Stomach (tissue), 9 donors: ENCODE data around the gene BRD3OS. TPM values are rescaled to one million over a fixed set of nuclear protein-coding genes. Genes with fewer than 3 reads are reported as not detected.

Source experiments
- DNase-seq, 2 donors: peaks; one replicate each; pipeline versions ENCODE4 v3.0.0 to v3.0.0-alpha.2; 2013 to 2019
- H3K27ac ChIP-seq, 5 donors: fragments of 200-600 bp in 4 of 5; sonication (generic) in 4 of 5; one replicate each; pipeline ENCODE4 v1.5.1; 2013 to 2019; ENCODE audit warnings: mild to moderate bottlenecking in 1 of 5, moderate library complexity in 1 of 5
- H3K27me3 ChIP-seq, 3 donors: fragments of 200-600 bp; sonication (generic); one replicate each; pipeline ENCODE4 v1.5.1; 2017 to 2019; ENCODE audit warnings: mixed run types in 1 of 3
- H3K36me3 ChIP-seq, 4 donors: fragments of 200-600 bp; sonication (generic); 1 replicate in 3 of 4; 2 replicates in 1 of 4; pipeline ENCODE4 v1.5.1; 2016 to 2019
- H3K4me1 ChIP-seq, 4 donors: fragments of 200-600 bp; sonication (generic); one replicate each; pipeline ENCODE4 v1.5.1; 2016 to 2019
- H3K4me3 ChIP-seq, 4 donors: fragments of 200-600 bp; sonication (generic) in 3 of 4; one replicate each; pipeline ENCODE4 v1.5.1; 2016 to 2019; ENCODE audit warnings: mild to moderate bottlenecking in 1 of 4
- H3K9me3 ChIP-seq, 4 donors: fragments of 200-600 bp; sonication (generic); one replicate each; pipeline ENCODE4 v1.5.1; 2016 to 2019
- EP300 ChIP-seq: sonication (generic); formaldehyde crosslinking; IDR thresholded peaks from one replicate; pipeline ENCODE4 v1.6.1; 2017; ENCODE audit warnings: antibody characterized with exemption
- POLR2A ChIP-seq, 4 donors: fragments of 450-650 bp; IDR thresholded peaks; one replicate each; pipeline ENCODE4 v1.6.1; 2016; ENCODE audit warnings: antibody characterized with exemption in 4 of 4, control low read depth in 2 of 4, mild to moderate bottlenecking in 1 of 4, moderate library complexity in 1 of 4
- POLR2AphosphoS5 ChIP-seq, 3 donors: sonication (generic); formaldehyde crosslinking; IDR thresholded peaks; one replicate each; pipeline ENCODE4 v1.6.1; 2016; ENCODE audit warnings: antibody characterized with exemption in 3 of 3
- WGBS, 5 donors: extraction: QIAGEN DNeasy Blood & Tissue Kit in 3 of 5; methylation state at CpG; one replicate each; pipeline versions ENCODE4 v1.1.5 to v1.1.7; 2013 to 2018; 5-methylcytosine and 5-hydroxymethylcytosine counted together
- intact Hi-C: fragments of 100-400 bp; cut with DNase I; formaldehyde crosslinking; loops from one replicate; pipeline ENCODE4 v1.15.1; 2023; ENCODE audit warnings: low total_unique reads
- polyA plus RNA-seq, 3 donors: library from polyadenylated mRNA; stranded (reverse); fragments of 200-250 nt; gene quantifications; one replicate each; pipeline ENCODE4 v1.2.3, GENCODE V29; 2013
- total RNA-seq, 5 donors: library from RNA; depleted of rRNA; stranded (reverse); fragments of >200 nt; gene quantifications; one replicate each; pipeline versions ENCODE4 v1.1.0 to v1.2.3, GENCODE V29; 2014 to 2016
- TF ChIP-seq, protein P1 (sequence below), 7 experiments: fragments of 450-650 bp in 4 of 7; fragments of 200-600 bp in 3 of 7; sonication (generic) in 3 of 7; IDR thresholded peaks; one replicate each; pipeline ENCODE4 v1.5.1; 2016 to 2019; ENCODE audit warnings: antibody characterized with exemption in 7 of 7, control low read depth in 2 of 7, mild to moderate bottlenecking in 1 of 7
- donor health status: healthy with polysubstance abuse.
- donor health status: Bipolar disorder and iron deficiency.
- donor health status: healthy.

Gene BRD3OS
- total and polyA plus RNA-seq, 8 donors = 2.4 to 12.0 (median 6.2) TPM; not detected in 1

DNA sequence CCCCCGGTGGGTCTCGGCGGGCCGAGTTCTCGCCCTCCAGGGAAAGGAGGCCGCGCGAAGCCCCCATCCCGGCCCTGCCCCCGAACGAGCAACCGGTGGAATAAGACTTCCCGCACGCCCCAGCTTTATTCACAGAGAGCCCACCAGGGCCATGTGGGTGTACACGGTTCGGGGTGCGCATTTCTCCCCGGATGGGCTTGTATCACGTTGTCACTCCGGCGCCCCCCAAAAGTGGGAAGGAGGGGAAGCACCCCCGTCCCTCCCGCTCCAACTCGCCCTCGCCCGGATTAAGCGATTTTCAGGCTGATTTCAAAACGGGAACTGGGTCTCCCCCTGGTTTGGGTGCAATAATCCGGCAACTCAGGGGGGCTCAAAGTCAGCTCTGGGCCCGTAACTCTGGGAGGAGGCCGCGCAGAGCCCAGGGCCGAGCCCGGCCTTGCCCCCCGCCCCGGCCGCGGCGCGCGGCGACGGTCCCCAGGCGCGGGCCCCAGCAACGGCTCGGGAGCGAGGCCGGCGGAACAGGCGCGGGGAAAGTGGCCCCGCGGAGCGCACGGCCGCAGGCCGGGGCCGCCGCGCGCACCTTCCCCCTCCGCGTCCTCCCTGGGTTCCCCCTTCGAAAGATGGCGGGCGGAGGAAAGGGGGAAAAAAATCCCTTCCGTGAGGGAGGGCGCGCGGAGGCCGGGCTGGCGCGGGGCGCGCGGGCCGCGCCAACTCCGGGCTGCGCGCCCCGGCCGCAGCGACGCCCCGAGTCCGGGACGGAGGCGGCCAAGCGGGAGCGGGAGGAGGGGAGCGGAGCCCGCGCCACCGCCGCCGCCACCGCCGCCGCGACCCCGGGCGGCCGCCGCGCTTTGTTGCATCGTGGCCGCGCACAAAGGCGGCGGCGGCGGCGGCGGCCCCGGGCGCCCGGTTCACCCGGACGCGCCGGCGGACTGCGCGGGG, 41.9 kb downstream of the BRD3OS start:
- intact Hi-C loops = no loop called here
- H3K4me1 ChIP-seq = peaks cover 33 to 55% (median 53%) of the 10 kb centered on the region in 4 donors
- peaks cover 0 to 25% (median 0%) of the 10 kb centered on the region in 3 donors for H3K27me3 ChIP-seq

DNA sequence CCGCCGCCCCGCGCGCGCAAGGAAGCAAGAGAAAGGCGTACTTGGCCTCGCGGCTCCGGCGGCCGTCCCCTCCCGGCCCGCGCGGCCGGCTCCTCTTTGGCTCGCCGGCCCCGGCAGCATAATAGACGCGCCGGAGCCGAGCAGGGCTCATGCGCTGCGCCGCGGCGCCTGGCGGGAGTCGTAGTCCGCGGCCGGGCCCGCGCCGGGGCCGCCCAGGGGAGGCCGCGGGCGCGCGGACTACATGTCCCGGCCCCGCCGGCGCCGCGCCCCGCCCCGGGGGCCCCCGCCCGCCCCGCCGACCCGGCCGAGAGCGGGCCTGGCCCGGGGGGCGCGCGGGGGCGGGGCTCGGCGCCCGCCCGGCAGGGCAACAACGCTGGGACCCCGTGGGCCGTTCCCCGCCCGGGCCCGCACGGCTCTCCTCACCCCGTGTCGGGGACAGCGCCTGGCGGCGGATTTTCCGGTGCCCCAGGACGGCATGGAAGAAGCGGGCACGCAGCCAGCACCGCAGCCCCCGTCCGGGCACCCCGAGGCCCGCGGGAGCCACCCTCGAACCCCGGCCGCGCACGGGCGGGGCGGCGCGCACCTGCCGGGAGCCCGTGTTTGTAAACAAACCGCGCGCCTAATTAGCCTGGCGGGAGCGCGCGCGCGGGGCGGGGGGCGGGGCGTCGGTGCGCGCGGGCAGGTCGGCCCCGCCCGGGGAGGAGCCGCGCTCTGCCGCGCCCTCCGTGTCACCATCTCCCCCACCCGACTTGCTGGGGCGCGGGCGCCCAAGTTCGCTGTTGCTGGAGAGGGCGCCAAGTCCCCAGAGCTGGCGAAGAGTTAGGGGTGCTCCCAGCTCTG, 42.8 kb downstream of the BRD3OS start, which contains the start of gene BRD3:
Gene BRD3 (minus strand): TSS at position 123 of the 840 bp plus-strand sequence. CDS start 14,549 bp downstream, outside the sequence.
- H3K9me3 ChIP-seq = no peaks in the 10 kb centered on the region
- H3K4me3 ChIP-seq = peak within 1 kb of the TSS; percentile 76 to 92 (median 86)
- TF ChIP-seq POLR2AphosphoS5 (IDR thresholded peaks at IDR 0.05) = peak; percentile 32 to 87 (median 85)
- no peak for TF ChIP-seq POLR2A (IDR thresholded peaks at IDR 0.05)
- 0 to 1% (median 0%) methylated on average over 1 to 107 of the region's 131 CpGs for WGBS, 5 donors
- peaks cover 0 to 25% (median 0%) of the 10 kb centered on the region in 3 donors for H3K27me3 ChIP-seq
- H3K27ac ChIP-seq = peak within 1 kb of the TSS; percentile 92 to 100 (median 98)
- intact Hi-C loops = no loop called here
- peaks cover 23 to 45% (median 44%) of the 10 kb centered on the region in 4 donors for H3K4me1 ChIP-seq
- no peaks in the 10 kb centered on the region for H3K36me3 ChIP-seq
- DNase-seq = peak; percentile 91 to 97

More for the DNA sequence above, 41.9 kb downstream of the BRD3OS start:
- Histone ChIP-seq H3K9me3 (no peaks in the 10 kb centered on the region), H3K36me3 (no peaks in the 10 kb centered on the region), H3K4me3 (peak overlapping the region; percentile 76 to 92 (median 86)), H3K27ac (peak overlapping the region; percentile 80 to 100 (median 98))
- 0 to 1% (median 0%) methylated on average over 41 to 125 of the region's 126 CpGs for WGBS, 5 donors
- TF ChIP-seq POLR2AphosphoS5 (IDR thresholded peaks at IDR 0.05) = no peak
- no peak for TF ChIP-seq EP300
- TF ChIP-seq, protein P1, sequence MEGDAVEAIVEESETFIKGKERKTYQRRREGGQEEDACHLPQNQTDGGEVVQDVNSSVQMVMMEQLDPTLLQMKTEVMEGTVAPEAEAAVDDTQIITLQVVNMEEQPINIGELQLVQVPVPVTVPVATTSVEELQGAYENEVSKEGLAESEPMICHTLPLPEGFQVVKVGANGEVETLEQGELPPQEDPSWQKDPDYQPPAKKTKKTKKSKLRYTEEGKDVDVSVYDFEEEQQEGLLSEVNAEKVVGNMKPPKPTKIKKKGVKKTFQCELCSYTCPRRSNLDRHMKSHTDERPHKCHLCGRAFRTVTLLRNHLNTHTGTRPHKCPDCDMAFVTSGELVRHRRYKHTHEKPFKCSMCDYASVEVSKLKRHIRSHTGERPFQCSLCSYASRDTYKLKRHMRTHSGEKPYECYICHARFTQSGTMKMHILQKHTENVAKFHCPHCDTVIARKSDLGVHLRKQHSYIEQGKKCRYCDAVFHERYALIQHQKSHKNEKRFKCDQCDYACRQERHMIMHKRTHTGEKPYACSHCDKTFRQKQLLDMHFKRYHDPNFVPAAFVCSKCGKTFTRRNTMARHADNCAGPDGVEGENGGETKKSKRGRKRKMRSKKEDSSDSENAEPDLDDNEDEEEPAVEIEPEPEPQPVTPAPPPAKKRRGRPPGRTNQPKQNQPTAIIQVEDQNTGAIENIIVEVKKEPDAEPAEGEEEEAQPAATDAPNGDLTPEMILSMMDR (IDR thresholded peaks at IDR 0.05) = no peak
- TF ChIP-seq POLR2A (IDR thresholded peaks at IDR 0.05) = no peak
- DNase-seq = peak; percentile 34 to 81

DNA sequence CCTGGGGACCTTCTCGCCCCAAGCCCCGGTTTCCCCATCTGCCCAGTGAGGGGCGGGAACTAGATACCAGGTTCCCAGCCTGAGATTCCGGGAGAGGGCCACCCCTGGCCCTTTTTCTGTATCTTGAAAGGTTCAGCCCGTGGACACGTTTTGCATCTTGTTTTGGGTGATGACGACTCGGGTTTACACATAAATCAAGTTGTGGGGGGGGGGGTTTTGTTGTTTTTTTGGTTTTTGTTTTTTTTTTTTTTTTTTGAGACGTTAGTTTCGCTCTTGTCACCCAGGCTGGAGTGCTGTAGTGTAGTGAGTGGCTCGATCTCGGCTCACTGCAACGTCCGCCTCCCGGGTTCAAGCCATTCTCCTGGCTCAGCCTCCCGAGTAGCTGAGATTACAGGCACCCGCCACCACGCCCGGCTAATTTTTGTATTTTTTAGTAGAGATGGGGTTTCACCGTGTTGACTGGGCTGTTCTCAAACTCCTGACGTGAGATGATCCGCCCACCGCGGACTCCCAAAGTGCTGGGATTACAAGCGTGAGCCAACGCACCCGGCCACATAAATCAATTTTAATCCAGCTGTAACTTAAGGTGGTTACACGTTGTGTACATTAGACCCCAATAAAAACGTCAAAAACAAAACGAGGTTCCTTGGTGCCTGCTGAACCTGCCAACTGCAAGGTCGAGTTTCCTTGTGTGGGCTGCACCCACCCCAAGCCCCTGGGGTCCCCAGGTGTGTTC, 43.6 kb downstream of the BRD3OS start:
- Histone ChIP-seq H3K27me3 (peaks cover 0 to 25% (median 0%) of the 10 kb centered on the region in 3 donors), H3K4me1 (peaks cover 16 to 37% (median 36%) of the 10 kb centered on the region in 4 donors), H3K9me3 (no peaks in the 10 kb centered on the region), H3K4me3 (peak overlapping the region; percentile 66 to 92 (median 86)), H3K27ac (peak overlapping the region; percentile 92 to 100 (median 98)), H3K36me3 (no peaks in the 10 kb centered on the region)
- TF ChIP-seq POLR2A (IDR thresholded peaks at IDR 0.05) = no peak
- no peak for TF ChIP-seq EP300
- no peak for TF ChIP-seq POLR2AphosphoS5 (IDR thresholded peaks at IDR 0.05)
- TF ChIP-seq, protein P1 (IDR thresholded peaks at IDR 0.05) = no peak
- DNase-seq = peak; percentile 26 to 29
- intact Hi-C loops = no loop called here
- 9 to 26% (median 9%) methylated on average over 30 to 31 of the region's 31 CpGs for WGBS, 5 donors
